ENCODE results near the gene TMBIM6. TPM values are rescaled to one million over a fixed set of nuclear protein-coding genes. Genes with fewer than 3 reads are reported as not detected.

The TMBIM6 gene
- total RNA-seq, 2 donors from 2014 or later = 196 to 248 TPM

DNA sequence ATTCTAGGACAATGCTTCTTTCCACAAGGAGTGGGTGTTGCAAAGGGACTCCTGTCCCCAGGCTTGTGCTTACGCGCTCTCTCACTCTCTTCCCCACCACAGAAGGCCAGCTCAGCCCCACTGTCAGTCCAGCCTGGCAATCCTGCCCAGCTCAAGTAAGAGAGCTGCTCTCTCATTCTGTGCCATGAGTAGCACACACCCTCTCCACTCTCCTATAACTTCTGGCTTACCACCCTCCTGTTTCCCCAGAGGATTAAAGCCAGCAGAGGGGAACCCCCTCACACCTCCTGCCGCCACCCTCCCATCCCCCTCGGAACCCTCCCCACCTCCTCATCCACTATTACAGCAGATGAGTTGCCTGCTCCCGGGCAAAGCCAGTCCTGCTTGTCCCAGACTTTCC, 69.8 kb downstream of the TMBIM6 start:
- TF ChIP-seq CTCF (IDR thresholded peaks at IDR 0.05) = no peak
- no peaks in the 10 kb centered on the region for H3K9me3 ChIP-seq
- peaks cover 0 to 54% of the 10 kb centered on the region in 2 donors for H3K4me1 ChIP-seq
- no peak overlapping the region for H3K4me3 ChIP-seq
- no peak overlapping the region for H3K27ac ChIP-seq
- H3K36me3 ChIP-seq = no peaks in the 10 kb centered on the region
- H3K27me3 ChIP-seq = no peaks in the 10 kb centered on the region
- DNase-seq (ENCODE audit: low spot score) = no peak

DNA sequence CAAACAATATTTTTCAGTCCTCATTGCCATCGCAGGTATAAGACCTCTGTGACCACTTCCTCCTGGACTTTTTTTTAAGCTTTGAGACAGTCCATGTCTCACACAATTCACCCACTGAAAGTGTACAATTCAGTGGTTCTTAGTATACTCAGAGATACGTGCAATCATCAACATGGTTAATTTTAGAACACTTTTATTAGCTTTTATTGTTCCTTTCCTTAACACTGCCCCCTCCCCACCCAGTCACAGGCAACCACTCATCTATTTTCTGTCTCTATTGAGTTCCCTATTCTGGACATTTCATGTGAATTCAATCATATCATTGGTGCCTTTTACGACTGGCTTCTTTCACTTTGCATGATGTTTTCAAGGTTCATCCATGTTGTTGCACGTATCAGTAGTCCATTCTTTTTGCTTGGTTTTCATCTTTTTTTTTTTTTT, 70.6 kb downstream of the TMBIM6 start:
- no peak for TF ChIP-seq CTCF (IDR thresholded peaks at IDR 0.05)
- H3K27ac ChIP-seq = no peak overlapping the region

GRCh38 chr12:49813131-49813530, 71.8 kb downstream of the TMBIM6 start:
- no peaks in the 10 kb centered on the region for H3K9me3 ChIP-seq
- no peak for DNase-seq (ENCODE audit: low spot score)
- TF ChIP-seq CTCF (IDR thresholded peaks at IDR 0.05) = no peak
- H3K36me3 ChIP-seq = no peaks in the 10 kb centered on the region
- H3K4me1 ChIP-seq = peaks cover 0 to 38% of the 10 kb centered on the region in 2 donors
- H3K27me3 ChIP-seq = no peaks in the 10 kb centered on the region
- H3K4me3 ChIP-seq = no peak overlapping the region
- H3K27ac ChIP-seq = no peak overlapping the region

More for the DNA sequence above, 70.6 kb downstream of the TMBIM6 start:
- Histone ChIP-seq H3K36me3 (no peaks in the 10 kb centered on the region), H3K27me3 (no peaks in the 10 kb centered on the region), H3K4me3 (no peak overlapping the region), H3K9me3 (no peaks in the 10 kb centered on the region), H3K4me1 (peaks cover 0 to 45% of the 10 kb centered on the region in 2 donors)
- DNase-seq (ENCODE audit: low spot score) = no peak

Other genes starting within 250 kb of the TMBIM6 start
- 1 to 10 TPM in 1 of 2 donors, under 1 TPM in 1; 0.19 to 1.0 TPM for gene KCNH3, start 202.5 kb upstream of the TMBIM6 start, total RNA-seq
- 10 to 100 TPM; 81.8 to 82.8 TPM for gene MCRS1, start 173.4 kb upstream of the TMBIM6 start, total RNA-seq
- under 1 TPM in 1 of 2 donors, not detected in 1; 0.28 TPM for gene FAM186B, start 135.9 kb upstream of the TMBIM6 start, total RNA-seq
- gene PRPF40B, start 118.0 kb upstream of the TMBIM6 start, total RNA-seq = 10 to 100 TPM; 14.9 to 16.0 TPM
- 10 to 100 TPM in 1 of 2 donors, 1 to 10 TPM in 1; 9.0 to 19.7 TPM for gene FMNL3, start 34.2 kb upstream of the TMBIM6 start, total RNA-seq
- gene NCKAP5L, start 86.9 kb downstream of the TMBIM6 start, total RNA-seq = 10 to 100 TPM; 18.6 to 18.7 TPM
- 1 to 10 TPM; 1.8 to 2.0 TPM for gene BCDIN3D, start 101.5 kb downstream of the TMBIM6 start, total RNA-seq
- gene FAIM2, start 162.3 kb downstream of the TMBIM6 start, total RNA-seq = 1 to 10 TPM; 4.6 to 9.8 TPM
- gene AQP2, start 209.2 kb downstream of the TMBIM6 start, total RNA-seq = under 1 TPM in 1 of 2 donors, not detected in 1; 0.83 TPM
- gene AQP5, start 220.3 kb downstream of the TMBIM6 start, total RNA-seq = 1 to 10 TPM in 1 of 2 donors, not detected in 1; 2.1 TPM
- under 1 TPM in 1 of 2 donors, not detected in 1; 0.08 TPM for gene AQP6, start 231.4 kb downstream of the TMBIM6 start, total RNA-seq